Choroid plexus epithelial cell (primary cell): ENCODE measurements around the gene FOXP1.

ENCODE experiments used
- DNase-seq: peaks from one replicate; pipeline ENCODE4 v3.0.0-alpha.2; 2010; ENCODE audit warnings: low read depth
- H3K4me3 ChIP-seq: 2 replicates; pipeline ENCODE4 v1.5.1; 2011; ENCODE audit warnings: low read depth, mild to moderate bottlenecking, control low read depth, low read length, moderate library complexity
- CTCF ChIP-seq: conservative IDR thresholded peaks from 2 replicates; pipeline ENCODE4 v1.5.1; 2011; ENCODE audit warnings: low read depth, mild to moderate bottlenecking, control low read depth, inconsistent platforms, low read length, moderate library complexity

The FOXP1 gene

DNA sequence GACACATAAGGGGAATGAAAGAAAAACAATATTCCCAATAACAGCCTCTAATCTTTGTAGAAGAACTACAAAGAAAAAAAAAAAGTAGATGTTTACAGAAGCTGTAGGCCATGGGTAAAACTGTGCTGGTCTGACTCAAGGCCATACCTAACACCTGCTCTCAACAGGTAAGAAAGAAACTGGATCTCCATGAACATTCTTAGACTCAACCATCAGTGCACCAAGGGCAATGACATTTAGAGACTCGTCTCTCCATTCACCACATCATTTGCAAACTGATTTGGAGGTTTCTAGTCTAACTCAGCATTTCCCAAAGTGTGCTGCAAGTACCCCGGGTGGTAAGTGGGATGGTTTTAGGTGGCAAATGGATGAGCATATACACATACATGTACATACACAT, 164.2 kb downstream of the FOXP1 start:
- no peak for TF ChIP-seq CTCF
- no peak overlapping the region for H3K4me3 ChIP-seq
- DNase-seq: no peak

DNA sequence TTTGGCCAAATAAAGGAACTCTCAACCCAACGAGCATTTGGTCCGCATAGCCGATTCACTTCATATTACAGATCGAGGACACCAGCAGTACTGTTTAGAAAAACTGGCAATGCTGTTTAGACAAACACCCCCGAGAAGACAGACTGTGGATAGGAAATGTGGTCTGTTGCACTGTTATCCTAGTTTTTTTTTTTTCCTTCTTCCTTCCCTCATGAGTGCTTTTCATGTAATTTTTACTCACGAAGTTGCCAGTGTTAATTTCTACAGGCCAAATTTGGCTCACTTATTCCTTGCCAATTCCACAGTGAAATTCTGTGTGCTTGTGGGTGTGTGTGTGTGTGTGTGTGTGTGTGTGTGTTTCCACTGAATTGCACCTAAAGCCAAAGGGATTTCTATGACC, 165.7 kb downstream of the FOXP1 start:
- no peak for DNase-seq
- no peak overlapping the region for H3K4me3 ChIP-seq
- TF ChIP-seq CTCF: no peak

DNA sequence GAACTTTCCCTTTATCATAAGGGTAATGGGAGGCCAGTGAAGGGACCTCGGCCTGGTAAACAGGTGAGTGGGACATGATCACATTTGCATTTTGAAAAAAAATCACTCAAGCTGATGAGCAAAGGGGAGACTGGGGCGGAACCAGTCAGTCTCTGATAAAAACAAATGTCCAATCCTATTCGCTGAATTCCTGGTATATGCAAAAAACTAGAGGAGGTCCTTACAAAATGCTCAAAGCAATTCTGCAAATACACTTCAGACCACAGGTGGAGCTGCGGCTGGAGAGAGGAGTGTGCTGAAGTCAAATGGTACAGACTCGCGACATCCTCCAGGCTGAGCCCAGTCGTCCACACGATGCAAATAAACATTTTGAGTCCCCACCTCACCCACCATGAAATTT, 166.7 kb downstream of the FOXP1 start:
- peak; percentile 29 for TF ChIP-seq CTCF
- H3K4me3 ChIP-seq: no peak overlapping the region
- DNase-seq: no peak

DNA sequence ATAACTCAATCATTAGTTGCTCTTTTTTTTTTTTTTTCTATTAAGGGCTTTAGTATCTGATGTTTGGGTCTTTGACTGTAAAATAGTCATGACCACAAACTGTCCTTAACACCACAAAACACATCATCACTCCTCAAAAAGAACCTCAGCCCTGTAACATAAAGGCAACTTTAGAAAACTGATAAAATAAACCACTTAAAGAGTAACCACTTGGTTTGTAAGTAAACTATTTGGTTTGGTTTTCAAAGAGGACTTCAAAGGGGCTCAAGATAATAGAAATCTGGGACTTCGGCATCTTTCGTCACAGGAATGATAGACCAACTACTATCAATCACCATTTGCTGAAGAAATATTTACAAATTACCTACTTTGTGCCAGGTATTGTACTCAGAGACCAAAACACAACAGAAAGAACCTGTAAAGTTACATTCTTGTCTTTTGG, 167.8 kb downstream of the FOXP1 start:
- H3K4me3 ChIP-seq: no peak overlapping the region
- no peak for TF ChIP-seq CTCF
- no peak for DNase-seq

DNA sequence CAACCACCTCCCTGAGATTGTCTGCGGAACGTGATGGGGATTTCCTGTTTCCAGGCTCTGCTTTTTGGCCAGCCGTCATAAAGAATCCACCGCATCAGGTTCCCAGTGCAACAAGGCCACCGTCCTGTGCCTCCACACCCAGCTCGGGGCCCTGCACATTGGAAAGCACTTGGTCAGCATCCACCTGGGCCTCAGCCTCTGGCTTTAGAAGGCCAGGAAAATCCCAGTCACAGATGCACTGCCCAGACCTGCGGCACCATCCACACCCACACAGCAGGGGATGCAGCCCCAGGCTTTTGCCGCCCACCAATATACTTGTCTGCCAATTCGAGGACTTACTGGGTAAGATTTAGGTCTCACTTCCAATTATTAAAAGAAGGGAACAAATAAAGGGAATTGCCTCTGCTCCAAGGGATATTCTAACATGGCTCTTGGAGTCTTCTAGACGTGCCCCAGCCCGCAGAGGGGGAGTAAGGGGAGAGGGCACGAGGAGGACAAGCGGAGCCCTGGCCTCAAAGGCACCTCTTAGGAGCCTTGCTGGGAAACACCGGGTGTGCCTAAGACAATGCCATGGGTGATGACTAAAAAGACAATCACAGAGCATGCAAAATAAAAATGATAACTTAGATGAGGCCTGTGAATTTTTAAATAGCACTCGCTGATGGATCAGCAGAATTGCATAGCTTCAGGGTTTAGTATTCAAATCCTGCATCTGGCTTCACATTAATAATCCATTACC, 169.2 kb downstream of the FOXP1 start:
- H3K4me3 ChIP-seq: no peak overlapping the region
- no peak for TF ChIP-seq CTCF
- DNase-seq: no peak

DNA sequence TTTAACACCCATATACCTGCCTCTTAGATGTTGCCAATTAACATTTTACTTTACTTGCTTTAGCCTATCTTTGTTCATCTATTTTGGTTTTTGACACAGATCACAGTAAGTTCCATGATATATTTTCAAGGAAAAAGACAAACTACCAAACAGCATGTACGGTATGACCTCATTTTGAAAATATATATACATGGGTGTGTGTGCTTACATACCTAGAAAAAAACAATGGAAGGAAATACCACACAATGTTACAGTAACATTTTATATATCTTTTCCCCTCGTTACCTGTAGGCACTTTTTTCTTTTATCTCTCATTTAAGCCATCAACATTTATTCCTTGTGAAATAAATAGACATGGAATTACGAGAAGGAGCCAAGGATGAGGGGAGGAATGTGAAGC, 170.0 kb downstream of the FOXP1 start:
- H3K4me3 ChIP-seq: no peak overlapping the region
- no peak for TF ChIP-seq CTCF
- DNase-seq: no peak

DNA sequence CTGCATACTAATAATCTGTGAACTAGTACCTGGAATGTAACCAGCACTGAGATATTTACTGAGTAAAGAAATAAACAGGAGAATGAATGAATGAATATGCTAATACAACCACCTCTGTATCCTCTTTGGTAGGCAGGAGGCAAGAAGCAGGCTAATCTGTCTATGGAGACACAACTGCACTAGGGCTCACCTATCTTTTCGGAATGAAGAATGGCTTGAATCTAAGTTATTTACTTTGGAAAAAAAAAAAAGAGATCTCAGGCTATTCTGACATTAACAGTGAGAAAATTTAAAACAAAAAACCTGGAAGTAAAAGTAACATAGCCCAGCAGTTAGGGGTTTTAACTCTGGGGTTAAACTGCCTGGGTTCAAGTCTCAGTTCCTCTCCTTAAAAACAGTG, 174.2 kb downstream of the FOXP1 start:
- DNase-seq: no peak
- no peak for TF ChIP-seq CTCF
- H3K4me3 ChIP-seq: no peak overlapping the region
